ENCODE data around the gene IL17REL. TPM values are rescaled to one million over a fixed set of nuclear protein-coding genes. Genes with fewer than 3 reads are reported as not detected.
A peak's percentile ranks its signal among the peaks of the same experiment; 100 is the strongest.

The IL17REL gene
- total RNA-seq, 1 experiment from 2014 or later, result not detected

- Histone ChIP-seq H3K36me3 (replicated peaks; ENCODE audit: control insufficient read depth, insufficient read depth, low read length) (no peaks in the 10 kb centered on the region), H3K4me3 (ENCODE audit: insufficient read depth, low read depth, low read length) (no peak overlapping the region), H3K27me3 (ENCODE audit: control insufficient read depth, insufficient read depth, low read length) (peaks cover 24% of the 10 kb centered on the region)
- peak; percentile 76 for DNase-seq
Measured at GRCh38 chr22:50008151-50009040, 4.2 kb downstream of the IL17REL start.

- no peak for DNase-seq
- H3K27me3 ChIP-seq (ENCODE audit: control insufficient read depth, insufficient read depth, low read length), result peaks cover 14% of the 10 kb centered on the region
- no peak overlapping the region for H3K4me3 ChIP-seq (ENCODE audit: insufficient read depth, low read depth, low read length)
- no peaks in the 10 kb centered on the region for H3K36me3 ChIP-seq (replicated peaks; ENCODE audit: control insufficient read depth, insufficient read depth, low read length)
Measured at GRCh38 chr22:50007057-50007511, 5.5 kb downstream of the IL17REL start.

DNA sequence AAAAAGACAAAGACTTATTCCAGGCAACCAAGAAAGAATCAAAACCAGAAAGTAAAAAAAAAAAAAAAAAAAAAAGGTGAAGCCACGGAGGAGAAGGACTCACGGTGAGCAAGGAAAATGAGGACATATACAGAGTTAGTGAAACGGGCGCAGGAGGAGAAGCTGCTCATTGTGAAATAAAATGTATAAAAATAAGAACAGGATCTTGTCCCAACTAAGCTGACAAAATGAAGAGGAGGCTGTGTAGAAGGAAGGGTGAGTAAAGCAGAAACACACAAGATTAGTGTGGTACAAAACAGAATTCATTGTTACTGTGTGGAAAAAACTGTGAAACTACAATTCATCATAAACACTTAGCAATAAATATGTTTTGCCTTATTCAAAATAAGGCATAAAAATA, 7.6 kb downstream of the IL17REL start:
- H3K27me3 ChIP-seq (ENCODE audit: control insufficient read depth, insufficient read depth, low read length), result peaks cover 14% of the 10 kb centered on the region
- no peak overlapping the region for H3K4me3 ChIP-seq (ENCODE audit: insufficient read depth, low read depth, low read length)
- H3K36me3 ChIP-seq (replicated peaks; ENCODE audit: control insufficient read depth, insufficient read depth, low read length), result no peaks in the 10 kb centered on the region
- no peak for DNase-seq

DNA sequence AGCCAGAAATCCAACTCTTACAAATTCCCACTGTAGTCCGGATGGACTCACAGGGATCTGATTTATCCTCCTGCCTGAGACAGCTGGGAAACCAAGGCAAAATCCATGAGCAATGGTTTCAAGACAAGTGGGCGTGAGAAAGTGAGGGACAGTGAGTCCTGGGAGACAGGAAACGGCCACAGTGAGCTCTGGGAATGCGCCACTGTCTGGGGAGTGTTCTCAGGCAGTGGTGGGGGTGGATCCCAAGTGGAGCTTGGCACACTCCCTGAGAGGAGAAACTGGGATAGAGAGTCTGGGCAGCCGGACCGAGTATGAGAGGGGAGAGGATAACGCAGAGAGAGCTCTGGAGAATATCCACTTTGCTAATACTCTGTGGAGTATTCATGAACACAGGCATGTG, 9.8 kb downstream of the IL17REL start:
- Histone ChIP-seq H3K4me3 (ENCODE audit: insufficient read depth, low read depth, low read length) (no peak overlapping the region), H3K27me3 (ENCODE audit: control insufficient read depth, insufficient read depth, low read length) (peaks cover 16% of the 10 kb centered on the region), H3K36me3 (replicated peaks; ENCODE audit: control insufficient read depth, insufficient read depth, low read length) (no peaks in the 10 kb centered on the region)
- no peak for DNase-seq

DNA sequence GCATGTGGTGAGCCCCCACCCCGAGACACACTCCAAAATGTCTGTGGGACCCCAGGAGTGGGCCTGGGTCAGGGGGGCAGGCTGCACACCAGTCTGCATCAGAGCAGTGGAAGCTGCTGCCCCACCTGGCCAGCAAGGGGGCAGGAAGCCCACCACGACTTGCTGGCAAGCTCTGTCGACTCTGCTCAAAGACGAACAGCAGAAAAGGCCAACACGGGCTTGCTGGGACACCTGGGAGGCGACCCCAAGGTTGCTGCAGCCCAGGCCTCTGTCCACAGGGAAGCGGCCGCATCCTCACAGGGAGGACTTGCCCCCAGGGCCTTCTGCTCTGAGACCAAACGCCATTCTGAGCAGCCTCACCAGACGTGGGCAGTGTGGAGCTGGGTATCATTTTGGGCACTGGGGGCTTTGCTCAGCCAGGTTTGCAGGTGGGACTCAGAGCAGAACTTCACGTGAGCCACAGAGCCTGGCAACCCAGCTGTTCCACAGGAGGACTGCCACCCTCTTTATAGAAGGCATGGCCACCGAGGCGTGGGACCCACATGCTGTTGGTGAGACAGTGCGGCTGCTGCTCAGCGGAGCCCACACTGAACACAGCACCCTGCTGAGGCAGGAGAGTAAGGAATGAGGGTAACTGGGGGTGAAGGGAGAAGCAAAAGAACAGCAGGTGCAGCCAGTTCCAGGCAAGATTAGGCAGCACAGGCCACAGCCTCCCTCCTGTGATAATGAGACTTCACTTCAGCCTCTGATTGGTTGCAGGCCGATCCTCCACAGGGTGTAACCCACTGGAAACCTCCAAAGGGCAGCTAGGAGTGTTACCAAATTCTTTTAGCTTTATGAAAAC, 11.0 kb downstream of the IL17REL start:
- DNase-seq, result peak; percentile 57
- no peak overlapping the region for H3K4me3 ChIP-seq (ENCODE audit: insufficient read depth, low read depth, low read length)
- H3K27me3 ChIP-seq (ENCODE audit: control insufficient read depth, insufficient read depth, low read length), result peaks cover 16% of the 10 kb centered on the region
- H3K36me3 ChIP-seq (replicated peaks; ENCODE audit: control insufficient read depth, insufficient read depth, low read length), result no peaks in the 10 kb centered on the region

- H3K4me3 ChIP-seq (ENCODE audit: insufficient read depth, low read depth, low read length), result no peak overlapping the region
- peak; percentile 55 for DNase-seq
- H3K36me3 ChIP-seq (replicated peaks; ENCODE audit: control insufficient read depth, insufficient read depth, low read length), result no peaks in the 10 kb centered on the region
- H3K27me3 ChIP-seq (ENCODE audit: control insufficient read depth, insufficient read depth, low read length), result peaks cover 16% of the 10 kb centered on the region
Measured at GRCh38 chr22:50000587-50001387, 11.8 kb downstream of the IL17REL start.

GRCh38 chr22:49999946-50000586, 12.5 kb downstream of the IL17REL start:
- H3K36me3 ChIP-seq (replicated peaks; ENCODE audit: control insufficient read depth, insufficient read depth, low read length), result no peaks in the 10 kb centered on the region
- H3K4me3 ChIP-seq (ENCODE audit: insufficient read depth, low read depth, low read length), result peak overlapping the region; percentile 53
- peaks cover 16% of the 10 kb centered on the region for H3K27me3 ChIP-seq (ENCODE audit: control insufficient read depth, insufficient read depth, low read length)
- peak; percentile 82 for DNase-seq

GRCh38 chr22:49999063-49999945, 13.3 kb downstream of the IL17REL start:
- Histone ChIP-seq H3K4me3 (ENCODE audit: insufficient read depth, low read depth, low read length) (peak overlapping the region; percentile 53), H3K27me3 (ENCODE audit: control insufficient read depth, insufficient read depth, low read length) (peaks cover 16% of the 10 kb centered on the region), H3K36me3 (replicated peaks; ENCODE audit: control insufficient read depth, insufficient read depth, low read length) (no peaks in the 10 kb centered on the region)
- DNase-seq, result peak; percentile 99

GRCh38 chr22:49998718-49999062, 13.9 kb downstream of the IL17REL start:
- no peak overlapping the region for H3K4me3 ChIP-seq (ENCODE audit: insufficient read depth, low read depth, low read length)
- no peaks in the 10 kb centered on the region for H3K36me3 ChIP-seq (replicated peaks; ENCODE audit: control insufficient read depth, insufficient read depth, low read length)
- DNase-seq, result no peak
- H3K27me3 ChIP-seq (ENCODE audit: control insufficient read depth, insufficient read depth, low read length), result peaks cover 16% of the 10 kb centered on the region

DNA sequence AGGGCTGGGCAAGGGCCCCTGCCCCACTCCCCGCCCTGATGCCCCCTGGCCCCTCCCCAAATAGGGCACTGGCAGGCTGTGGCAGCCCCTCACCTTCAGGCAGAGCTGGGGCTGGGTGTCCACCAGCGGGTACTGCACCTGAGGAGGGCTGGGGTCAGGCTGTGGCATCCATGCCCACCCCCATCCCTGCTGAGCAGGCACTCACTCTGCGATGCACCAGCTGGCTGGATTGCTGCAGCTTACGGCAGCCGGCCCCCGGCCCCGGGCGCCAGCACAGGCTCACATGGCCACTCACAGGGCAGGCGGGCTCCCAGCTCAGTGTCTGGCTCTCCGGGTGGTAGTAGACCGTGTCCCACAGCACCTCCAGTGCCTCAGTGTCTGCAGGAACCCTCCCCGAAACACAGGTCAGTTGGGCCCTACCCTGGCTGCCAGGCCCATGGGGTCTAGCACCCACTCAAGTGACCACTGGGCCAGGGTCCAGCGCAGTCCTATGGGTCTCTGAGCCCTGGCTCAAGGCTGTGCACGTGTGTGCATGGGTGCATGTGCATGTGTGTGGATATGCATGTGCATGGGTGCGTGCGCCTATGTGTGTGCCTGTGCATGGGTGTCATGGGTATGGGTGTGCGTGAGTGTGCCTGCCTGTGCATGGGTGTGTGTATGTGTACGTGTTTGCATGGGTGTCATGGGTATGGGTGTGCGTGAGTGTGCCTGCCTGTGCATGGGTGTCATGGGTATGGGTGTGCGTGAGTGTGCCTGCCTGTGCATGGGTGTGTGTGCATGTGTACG, 14.4 kb downstream of the IL17REL start:
- DNase-seq, result peak; percentile 56
- Histone ChIP-seq H3K27me3 (ENCODE audit: control insufficient read depth, insufficient read depth, low read length) (peaks cover 16% of the 10 kb centered on the region), H3K36me3 (replicated peaks; ENCODE audit: control insufficient read depth, insufficient read depth, low read length) (no peaks in the 10 kb centered on the region), H3K4me3 (ENCODE audit: insufficient read depth, low read depth, low read length) (no peak overlapping the region)

DNA sequence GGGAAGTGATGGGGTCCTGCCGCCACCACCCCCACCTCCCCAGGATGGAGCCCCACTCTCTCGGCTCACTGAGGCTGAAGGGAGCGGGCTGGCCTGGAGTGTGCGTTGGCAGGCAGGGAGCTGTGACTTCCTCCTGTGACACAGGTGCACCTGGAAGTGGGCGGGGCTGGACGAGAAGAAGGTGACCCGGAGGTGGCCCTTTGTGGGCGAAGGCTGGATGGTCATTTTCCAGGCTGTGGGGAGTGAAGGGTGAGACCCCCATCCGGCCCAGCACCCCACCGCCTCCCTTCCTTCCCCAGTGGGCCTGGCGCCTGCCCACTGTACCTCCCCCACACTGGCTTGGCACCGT, 15.3 kb downstream of the IL17REL start:
- peak; percentile 56 for DNase-seq

DNA sequence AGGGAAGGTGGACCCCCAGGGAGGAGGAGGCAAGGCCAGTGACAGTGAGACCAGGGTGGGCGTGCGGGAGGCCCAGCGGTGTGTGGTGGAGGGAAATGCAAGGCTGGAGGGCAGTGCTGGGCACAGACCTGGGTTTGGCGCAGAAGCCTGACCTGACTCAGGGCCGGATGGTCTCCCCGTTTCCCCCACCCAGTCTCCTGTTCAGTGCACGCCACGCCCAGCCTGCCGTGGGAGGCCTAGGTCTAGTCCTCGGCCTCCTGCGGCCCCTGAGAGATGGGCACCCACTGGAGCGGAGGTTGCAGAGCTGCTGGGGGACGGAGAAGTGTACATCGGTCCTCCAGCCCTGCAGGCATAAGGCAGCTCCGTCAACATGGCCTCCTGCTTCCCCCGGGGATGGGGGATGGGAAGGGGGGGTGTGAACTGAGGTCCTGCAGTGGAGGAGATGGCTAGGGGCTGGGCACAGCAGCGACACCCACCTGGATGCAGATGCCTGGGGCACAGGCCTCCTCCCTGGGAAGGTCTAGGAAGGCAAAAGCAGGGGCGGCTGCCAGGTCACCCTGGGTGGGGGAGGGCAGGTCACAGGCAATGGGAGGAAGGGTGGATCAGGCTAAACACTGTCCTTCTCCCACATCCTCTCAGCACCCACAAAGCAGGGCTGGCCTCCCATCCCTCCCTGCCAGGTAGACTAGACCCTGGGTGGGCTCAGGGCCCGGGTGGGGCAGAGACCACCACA, 15.9 kb downstream of the IL17REL start:
- H3K4me3 ChIP-seq (ENCODE audit: insufficient read depth, low read depth, low read length), result no peak overlapping the region
- H3K27me3 ChIP-seq (ENCODE audit: control insufficient read depth, insufficient read depth, low read length), result peaks cover 16% of the 10 kb centered on the region
- peak; percentile 64 for DNase-seq
- H3K36me3 ChIP-seq (replicated peaks; ENCODE audit: control insufficient read depth, insufficient read depth, low read length), result no peaks in the 10 kb centered on the region

More for the DNA sequence above, 15.3 kb downstream of the IL17REL start:
- H3K27me3 ChIP-seq (ENCODE audit: control insufficient read depth, insufficient read depth, low read length), result peaks cover 16% of the 10 kb centered on the region
- H3K36me3 ChIP-seq (replicated peaks; ENCODE audit: control insufficient read depth, insufficient read depth, low read length), result no peaks in the 10 kb centered on the region
- no peak overlapping the region for H3K4me3 ChIP-seq (ENCODE audit: insufficient read depth, low read depth, low read length)
